ENCODE data around the gene CYP4F2. TPM values are rescaled to one million over a fixed set of nuclear protein-coding genes. Genes with fewer than 3 reads are reported as not detected.
"Not testable (repeated sequence)": the region's sequence is repeated elsewhere in the genome, so short reads cannot be mapped to it uniquely, and the experiment has no call there.

The CYP4F2 gene
- total RNA-seq, 1 experiment from 2014 or later: not detected

DNA sequence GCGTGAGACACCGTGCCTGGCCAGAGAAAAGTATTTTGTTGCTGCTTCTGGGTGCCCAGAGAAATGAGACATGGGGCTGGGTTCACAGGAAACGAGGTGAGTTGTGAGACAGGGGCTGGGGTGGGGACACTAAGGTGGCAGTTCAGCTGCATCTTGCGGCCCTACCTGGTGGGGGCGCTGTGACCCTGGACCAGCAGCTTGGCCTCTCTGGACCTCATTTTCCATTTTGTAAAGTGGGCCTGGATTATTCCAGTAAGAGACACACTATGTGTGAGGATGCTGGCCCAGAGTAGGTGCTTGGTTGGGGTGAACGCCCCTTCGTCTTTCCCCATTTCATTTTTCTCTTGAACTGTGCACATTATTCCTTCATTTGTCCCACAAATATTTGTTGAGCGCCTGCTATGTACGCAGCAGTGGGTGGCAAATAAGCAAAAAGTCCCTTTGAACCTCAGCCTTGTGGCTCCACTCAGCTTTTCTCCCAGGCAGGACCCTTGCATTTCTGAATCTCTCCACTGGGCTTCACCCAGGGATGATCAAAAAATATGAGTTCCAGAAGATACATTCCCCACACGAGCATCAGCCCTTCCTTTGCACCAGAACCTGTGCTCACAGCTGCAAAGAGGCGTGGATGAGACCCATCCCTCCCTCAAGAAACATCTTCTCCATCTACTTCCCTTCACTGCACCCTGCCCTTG lies 55.9 kb downstream of the CYP4F2 start:
- H3K27me3 ChIP-seq (replicated peaks; ENCODE audit: control insufficient read depth, insufficient read depth, low read length): no peaks in the 10 kb centered on the region
- no peak overlapping the region for H3K4me3 ChIP-seq (ENCODE audit: low read depth, low read length)
- TF ChIP-seq, protein P1, sequence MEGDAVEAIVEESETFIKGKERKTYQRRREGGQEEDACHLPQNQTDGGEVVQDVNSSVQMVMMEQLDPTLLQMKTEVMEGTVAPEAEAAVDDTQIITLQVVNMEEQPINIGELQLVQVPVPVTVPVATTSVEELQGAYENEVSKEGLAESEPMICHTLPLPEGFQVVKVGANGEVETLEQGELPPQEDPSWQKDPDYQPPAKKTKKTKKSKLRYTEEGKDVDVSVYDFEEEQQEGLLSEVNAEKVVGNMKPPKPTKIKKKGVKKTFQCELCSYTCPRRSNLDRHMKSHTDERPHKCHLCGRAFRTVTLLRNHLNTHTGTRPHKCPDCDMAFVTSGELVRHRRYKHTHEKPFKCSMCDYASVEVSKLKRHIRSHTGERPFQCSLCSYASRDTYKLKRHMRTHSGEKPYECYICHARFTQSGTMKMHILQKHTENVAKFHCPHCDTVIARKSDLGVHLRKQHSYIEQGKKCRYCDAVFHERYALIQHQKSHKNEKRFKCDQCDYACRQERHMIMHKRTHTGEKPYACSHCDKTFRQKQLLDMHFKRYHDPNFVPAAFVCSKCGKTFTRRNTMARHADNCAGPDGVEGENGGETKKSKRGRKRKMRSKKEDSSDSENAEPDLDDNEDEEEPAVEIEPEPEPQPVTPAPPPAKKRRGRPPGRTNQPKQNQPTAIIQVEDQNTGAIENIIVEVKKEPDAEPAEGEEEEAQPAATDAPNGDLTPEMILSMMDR (IDR thresholded peaks at IDR 0.05; ENCODE audit: insufficient read depth in 1 of 2, low read depth in 1 of 2, low read length in 1 of 2, severe bottlenecking in 1 of 2, unreplicated experiment in 1 of 2): no peak
- no peak overlapping the region for H3K27ac Mint-ChIP-seq (ENCODE audit: unreplicated experiment)
- H3K36me3 Mint-ChIP-seq (ENCODE audit: insufficient read depth, unreplicated experiment): peaks cover 10% of the 10 kb centered on the region
- no peak overlapping the region for H3K4me3 Mint-ChIP-seq (ENCODE audit: unreplicated experiment)
- no peak for DNase-seq
- H3K36me3 ChIP-seq (ENCODE audit: control insufficient read depth, insufficient read depth, low read length): no peaks in the 10 kb centered on the region
- intact Hi-C loops (cut with micrococcal nuclease; ENCODE audit: unreplicated experiment): no loop called here
- no TSS peak for BruUV-seq (replicated peaks)
- no peaks in the 10 kb centered on the region for H3K9me3 Mint-ChIP-seq (ENCODE audit: unreplicated experiment)
- H3K4me1 Mint-ChIP-seq (ENCODE audit: low read depth, unreplicated experiment): peaks cover 7% of the 10 kb centered on the region
- POLR2A ChIA-PET: interaction anchor here (0.7 kb wide), 1 partner anchor 10 kb away, joined by 3 read pairs; no protein-coding TSS in a partner anchor
- peaks cover 10% of the 10 kb centered on the region for H3K4me1 ChIP-seq
- H3K27me3 Mint-ChIP-seq (ENCODE audit: insufficient read depth, unreplicated experiment): peaks cover 8% of the 10 kb centered on the region
- no peaks in the 10 kb centered on the region; the same call in 1 of the 2 replicates for H3K9me3 ChIP-seq
- CTCF ChIA-PET: no interaction called here

DNA sequence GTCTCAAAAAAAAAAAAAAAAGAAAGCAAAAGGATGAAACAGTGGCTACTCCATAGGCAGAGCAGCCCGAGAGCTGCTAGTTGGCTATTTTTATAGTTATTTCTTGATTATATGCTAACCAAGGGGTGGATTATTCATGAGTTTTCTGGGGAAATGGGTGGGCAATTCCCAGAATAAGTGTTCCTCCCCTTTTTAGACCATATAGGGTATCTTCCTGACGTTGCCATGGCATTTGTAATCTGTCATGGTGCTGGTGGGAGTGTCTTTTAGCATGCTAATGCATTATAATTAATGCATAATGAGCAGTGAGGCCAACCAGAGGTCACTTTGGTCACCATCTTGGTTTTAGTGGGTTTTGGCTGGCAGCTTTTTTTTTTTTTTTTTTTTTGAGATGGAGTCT lies 57.0 kb downstream of the CYP4F2 start:
- no TSS peak for BruUV-seq (replicated peaks)
- Mint-ChIP-seq H3K9me3 (ENCODE audit: unreplicated experiment) (no peaks in the 10 kb centered on the region), H3K4me1 (ENCODE audit: low read depth, unreplicated experiment) (peaks cover 10% of the 10 kb centered on the region), H3K27ac (ENCODE audit: unreplicated experiment) (no peak overlapping the region), H3K27me3 (ENCODE audit: insufficient read depth, unreplicated experiment) (peaks cover 7% of the 10 kb centered on the region), H3K4me3 (ENCODE audit: unreplicated experiment) (no peak overlapping the region), H3K36me3 (ENCODE audit: insufficient read depth, unreplicated experiment) (peaks cover 22% of the 10 kb centered on the region)
- Histone ChIP-seq H3K4me3 (ENCODE audit: low read depth, low read length) (no peak overlapping the region), H3K27me3 (replicated peaks; ENCODE audit: control insufficient read depth, insufficient read depth, low read length) (no peaks in the 10 kb centered on the region), H3K36me3 (ENCODE audit: control insufficient read depth, insufficient read depth, low read length) (no peaks in the 10 kb centered on the region), H3K4me1 (peaks cover 10% of the 10 kb centered on the region), H3K9me3 (no peaks in the 10 kb centered on the region; the same call in 1 of the 2 replicates)
- CTCF ChIA-PET: interaction anchor here (0.6 kb wide), 1 partner anchor 263 kb away, joined by 4 read pairs; no protein-coding TSS in a partner anchor
- POLR2A ChIA-PET: no interaction called here
- TF ChIP-seq, protein P1 (IDR thresholded peaks at IDR 0.05; ENCODE audit: insufficient read depth in 1 of 2, low read depth in 1 of 2, low read length in 1 of 2, severe bottlenecking in 1 of 2, unreplicated experiment in 1 of 2): no peak
- no peak for DNase-seq
- intact Hi-C loops (cut with micrococcal nuclease; ENCODE audit: unreplicated experiment): no loop called here

DNA sequence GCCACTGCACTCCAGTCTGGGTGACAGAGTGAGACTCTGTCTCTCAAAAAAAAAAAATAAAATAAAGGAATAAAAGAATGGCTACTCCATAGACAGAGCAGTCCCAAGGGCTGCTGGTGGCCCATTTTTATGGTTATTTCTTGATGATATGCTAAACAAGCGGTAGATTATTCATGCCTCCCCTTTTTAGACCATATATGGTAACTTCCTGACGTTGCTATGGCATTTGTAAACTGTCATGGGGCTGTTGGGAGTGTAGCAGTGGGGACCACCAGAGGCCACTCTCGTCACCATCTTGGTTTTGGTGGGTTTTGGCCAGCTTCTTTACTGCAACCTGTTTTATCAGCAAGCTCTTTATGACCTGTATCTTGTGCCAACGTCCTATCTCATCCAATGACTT lies 58.0 kb downstream of the CYP4F2 start:
- POLR2A ChIA-PET: not testable (repeated sequence)

More for the DNA sequence above, 58.0 kb downstream of the CYP4F2 start:
- H3K27ac Mint-ChIP-seq (ENCODE audit: unreplicated experiment); H3K27me3 ChIP-seq (replicated peaks; ENCODE audit: control insufficient read depth, insufficient read depth, low read length); H3K36me3 ChIP-seq (ENCODE audit: control insufficient read depth, insufficient read depth, low read length); H3K9me3 ChIP-seq; H3K4me3 ChIP-seq (ENCODE audit: low read depth, low read length); H3K27me3 Mint-ChIP-seq (ENCODE audit: insufficient read depth, unreplicated experiment); H3K4me3 Mint-ChIP-seq (ENCODE audit: unreplicated experiment); DNase-seq; BruUV-seq (replicated peaks); H3K9me3 Mint-ChIP-seq (ENCODE audit: unreplicated experiment): not testable (repeated sequence)
- intact Hi-C loops (cut with micrococcal nuclease; ENCODE audit: unreplicated experiment): loop anchor here (10.0 kb wide), 1 partner anchor 345 kb away; the partner anchor contains the start of gene FAM32A
- Mint-ChIP-seq H3K4me1 (ENCODE audit: low read depth, unreplicated experiment) (peaks cover 14% of the 10 kb centered on the region), H3K36me3 (ENCODE audit: insufficient read depth, unreplicated experiment) (peaks cover 24% of the 10 kb centered on the region)
- H3K4me1 ChIP-seq: peaks cover 17% of the 10 kb centered on the region
- CTCF ChIA-PET: interaction anchor here (0.6 kb wide), 1 partner anchor 1186 kb away, joined by 4 read pairs; no protein-coding TSS in a partner anchor
